ENCODE measurements around the gene GOLGA2. TPM values are rescaled to one million over a fixed set of nuclear protein-coding genes. Genes with fewer than 3 reads are reported as not detected.

GOLGA2 gene
- polyA plus RNA-seq, 4 donors: 77.0 to 86.5 (median 78.7) TPM

- no peak for DNase-seq (ENCODE audit: low read depth in 4 of 4, low spot score in 3 of 4)
These were observed 58.8 kb downstream of the GOLGA2 start for GRCh38 chr9:128216781-128217553.

GRCh38 chr9:128215491-128216409 is 60.1 kb downstream of the GOLGA2 start:
- no peak for DNase-seq (ENCODE audit: low read depth in 4 of 4, low spot score in 3 of 4)

GRCh38 chr9:128214571-128215490 is 61.0 kb downstream of the GOLGA2 start:
- DNase-seq (ENCODE audit: low read depth in 4 of 4, low spot score in 3 of 4): no peak

GRCh38 chr9:128213746-128214497 is 61.9 kb downstream of the GOLGA2 start:
- no peak for DNase-seq (ENCODE audit: low read depth in 4 of 4, low spot score in 3 of 4)

GRCh38 chr9:128211981-128212281 is 63.9 kb downstream of the GOLGA2 start:
- no peak for DNase-seq (ENCODE audit: low read depth in 4 of 4, low spot score in 3 of 4)

- DNase-seq (ENCODE audit: low read depth in 4 of 4, low spot score in 3 of 4): no peak
These were observed 64.4 kb downstream of the GOLGA2 start for GRCh38 chr9:128211186-128211980.

- no peak for DNase-seq (ENCODE audit: low read depth in 4 of 4, low spot score in 3 of 4)
These were observed 66.7 kb downstream of the GOLGA2 start for GRCh38 chr9:128208946-128209669.

- no peak for DNase-seq (ENCODE audit: low read depth in 4 of 4, low spot score in 3 of 4)
These were observed 67.4 kb downstream of the GOLGA2 start for GRCh38 chr9:128208386-128208785.

- DNase-seq (ENCODE audit: low read depth in 4 of 4, low spot score in 3 of 4): no peak
These were observed 68.6 kb downstream of the GOLGA2 start for GRCh38 chr9:128206916-128207910.

- no peak for DNase-seq (ENCODE audit: low read depth in 4 of 4, low spot score in 3 of 4)
These were observed 69.3 kb downstream of the GOLGA2 start for GRCh38 chr9:128206484-128206883.

Other genes with a start within 250 kb of the GOLGA2 start
- gene NAIF1, start 208.7 kb downstream of the GOLGA2 start, polyA plus RNA-seq (ENCODE audit: insufficient read length in 4 of 4): 10 to 100 TPM; 11.2 to 13.0 (median 12.0) TPM
- gene SLC25A25, start 207.8 kb downstream of the GOLGA2 start, polyA plus RNA-seq (ENCODE audit: insufficient read length in 4 of 4): 10 to 100 TPM; 13.6 to 15.0 (median 14.4) TPM
- 10 to 100 TPM; 40.7 to 66.7 (median 44.3) TPM for gene PTGES2, start 148.3 kb downstream of the GOLGA2 start, polyA plus RNA-seq (ENCODE audit: insufficient read length in 4 of 4)
- 1 to 10 TPM in 2 of 4 donors, under 1 TPM in 2; 0.43 to 1.9 (median 0.89) TPM for gene LCN2, start 126.6 kb downstream of the GOLGA2 start, polyA plus RNA-seq (ENCODE audit: insufficient read length in 4 of 4)
- gene BBLN, start 115.7 kb downstream of the GOLGA2 start, polyA plus RNA-seq (ENCODE audit: insufficient read length in 4 of 4): 10 to 100 TPM; 42.3 to 62.6 (median 45.8) TPM
- 100 to 1,000 TPM; 112 to 126 (median 114) TPM for gene CIZ1, start 84.4 kb downstream of the GOLGA2 start, polyA plus RNA-seq (ENCODE audit: insufficient read length in 4 of 4)
- gene DNM1, start 72.6 kb downstream of the GOLGA2 start, polyA plus RNA-seq (ENCODE audit: insufficient read length in 4 of 4): 100 to 1,000 TPM in 1 of 4 donors, 10 to 100 TPM in 3; 79.9 to 107 (median 89.6) TPM
- gene SWI5, start 269 bp upstream of the GOLGA2 start, polyA plus RNA-seq (ENCODE audit: insufficient read length in 4 of 4): 10 to 100 TPM; 26.8 to 37.5 (median 29.9) TPM
- gene TRUB2, start 46.4 kb upstream of the GOLGA2 start, polyA plus RNA-seq (ENCODE audit: insufficient read length in 4 of 4): 10 to 100 TPM; 38.9 to 42.9 (median 41.5) TPM
- gene COQ4, start 46.8 kb upstream of the GOLGA2 start, polyA plus RNA-seq (ENCODE audit: insufficient read length in 4 of 4): 10 to 100 TPM; 54.8 to 70.1 (median 61.4) TPM
- 10 to 100 TPM; 17.3 to 24.0 (median 18.2) TPM for gene SLC27A4, start 64.5 kb upstream of the GOLGA2 start, polyA plus RNA-seq (ENCODE audit: insufficient read length in 4 of 4)
- 10 to 100 TPM; 52.0 to 65.8 (median 58.0) TPM for gene URM1, start 95.4 kb upstream of the GOLGA2 start, polyA plus RNA-seq (ENCODE audit: insufficient read length in 4 of 4)
- 10 to 100 TPM; 37.9 to 50.5 (median 40.8) TPM for gene CERCAM, start 144.8 kb upstream of the GOLGA2 start, polyA plus RNA-seq (ENCODE audit: insufficient read length in 4 of 4)
- gene ODF2, start 180.0 kb upstream of the GOLGA2 start, polyA plus RNA-seq (ENCODE audit: insufficient read length in 4 of 4): 10 to 100 TPM; 39.9 to 46.6 (median 41.6) TPM
- 10 to 100 TPM; 28.0 to 31.5 (median 30.4) TPM for gene GLE1, start 228.7 kb upstream of the GOLGA2 start, polyA plus RNA-seq (ENCODE audit: insufficient read length in 4 of 4)

All from right renal pelvis (tissue), 4 donors.